ENCODE data around the gene CEP250. TPM values are rescaled to one million over a fixed set of nuclear protein-coding genes. Genes with fewer than 3 reads are reported as not detected.
"Not testable (repeated sequence)": the region's sequence is repeated elsewhere in the genome, so short reads cannot be mapped to it uniquely, and the experiment has no call there.

CEP250 gene
- total RNA-seq, 2 donors from 2014 or later, result 13.0 to 18.9 TPM

- Histone ChIP-seq H3K27ac (no peak overlapping the region), H3K9me3 (no peaks in the 10 kb centered on the region), H3K4me3 (peak overlapping the region; percentile 10 to 36)
These were observed 8.2 kb upstream of the CEP250 start for GRCh38 chr20:35447082-35447789.

GRCh38 chr20:35448788-35449373 is 6.5 kb upstream of the CEP250 start:
- H3K27me3 ChIP-seq, result no peaks in the 10 kb centered on the region
- H3K4me3 ChIP-seq, result no peak overlapping the region
- H3K9me3 ChIP-seq, result no peaks in the 10 kb centered on the region
- H3K27ac ChIP-seq, result no peak overlapping the region
- H3K4me1 ChIP-seq, result peaks cover 0 to 3% of the 10 kb centered on the region in 2 donors
- no peak for DNase-seq (ENCODE audit: low spot score)
- no peak for TF ChIP-seq CTCF (IDR thresholded peaks at IDR 0.05)
- H3K36me3 ChIP-seq, result no peaks in the 10 kb centered on the region

More at GRCh38 chr20:35447082-35447789, 8.2 kb upstream of the CEP250 start:
- peak; percentile 90 for DNase-seq (ENCODE audit: low spot score)
- no peaks in the 10 kb centered on the region for H3K4me1 ChIP-seq
- H3K36me3 ChIP-seq, result no peaks in the 10 kb centered on the region
- H3K27me3 ChIP-seq, result no peaks in the 10 kb centered on the region
- peak; percentile 97 to 99 for TF ChIP-seq CTCF (IDR thresholded peaks at IDR 0.05)

- H3K9me3 ChIP-seq; H3K27me3 ChIP-seq; H3K27ac ChIP-seq; H3K4me3 ChIP-seq; DNase-seq (ENCODE audit: low spot score); H3K36me3 ChIP-seq; H3K4me1 ChIP-seq: not testable (repeated sequence)
These were observed 5.5 kb upstream of the CEP250 start for GRCh38 chr20:35449855-35450254.

- Histone ChIP-seq H3K36me3 (no peaks in the 10 kb centered on the region), H3K9me3 (no peaks in the 10 kb centered on the region), H3K4me3 (no peak overlapping the region), H3K27me3 (no peaks in the 10 kb centered on the region), H3K4me1 (peaks cover 0 to 15% of the 10 kb centered on the region in 2 donors), H3K27ac (no peak overlapping the region)
- TF ChIP-seq CTCF (IDR thresholded peaks at IDR 0.05), result no peak
- DNase-seq (ENCODE audit: low spot score), result no peak
These were observed 4.1 kb upstream of the CEP250 start for GRCh38 chr20:35451295-35451694.

- no peak for TF ChIP-seq CTCF (IDR thresholded peaks at IDR 0.05)
- Histone ChIP-seq H3K4me1 (peaks cover 0 to 15% of the 10 kb centered on the region in 2 donors), H3K27ac (no peak overlapping the region), H3K4me3 (no peak overlapping the region), H3K9me3 (no peaks in the 10 kb centered on the region), H3K36me3 (no peaks in the 10 kb centered on the region), H3K27me3 (no peaks in the 10 kb centered on the region)
- no peak for DNase-seq (ENCODE audit: low spot score)
These were observed 1.8 kb upstream of the CEP250 start for GRCh38 chr20:35453647-35454046.

- not testable (repeated sequence) for DNase-seq (ENCODE audit: low spot score); H3K4me3 ChIP-seq; H3K9me3 ChIP-seq; H3K27me3 ChIP-seq; H3K27ac ChIP-seq
- peaks cover 0 to 15% of the 10 kb centered on the region in 2 donors for H3K4me1 ChIP-seq
- peaks cover 14% of the 10 kb centered on the region for H3K36me3 ChIP-seq
These were observed 1.3 kb downstream of the CEP250 start for GRCh38 chr20:35456700-35457099.

GRCh38 chr20:35457539-35457938 is 2.1 kb downstream of the CEP250 start:
- H3K36me3 ChIP-seq, result peaks cover 22% of the 10 kb centered on the region
- not testable (repeated sequence) for H3K27me3 ChIP-seq; H3K27ac ChIP-seq; H3K9me3 ChIP-seq; H3K4me3 ChIP-seq; DNase-seq (ENCODE audit: low spot score)
- H3K4me1 ChIP-seq, result peaks cover 0 to 15% of the 10 kb centered on the region in 2 donors

All from right atrium auricular region (tissue), 2 donors.